ENCODE measurements around the gene HSD17B14. TPM values are rescaled to one million over a fixed set of nuclear protein-coding genes. Genes with fewer than 3 reads are reported as not detected.
A peak's percentile ranks its signal among the peaks of the same experiment; 100 is the strongest.

HSD17B14 gene
- total and polyA plus RNA-seq, 9 of the 15 experiments (the other 6 are each of a cell fraction or from before 2014, with no cell fraction given), result 0.16 TPM; not detected in 8

DNA sequence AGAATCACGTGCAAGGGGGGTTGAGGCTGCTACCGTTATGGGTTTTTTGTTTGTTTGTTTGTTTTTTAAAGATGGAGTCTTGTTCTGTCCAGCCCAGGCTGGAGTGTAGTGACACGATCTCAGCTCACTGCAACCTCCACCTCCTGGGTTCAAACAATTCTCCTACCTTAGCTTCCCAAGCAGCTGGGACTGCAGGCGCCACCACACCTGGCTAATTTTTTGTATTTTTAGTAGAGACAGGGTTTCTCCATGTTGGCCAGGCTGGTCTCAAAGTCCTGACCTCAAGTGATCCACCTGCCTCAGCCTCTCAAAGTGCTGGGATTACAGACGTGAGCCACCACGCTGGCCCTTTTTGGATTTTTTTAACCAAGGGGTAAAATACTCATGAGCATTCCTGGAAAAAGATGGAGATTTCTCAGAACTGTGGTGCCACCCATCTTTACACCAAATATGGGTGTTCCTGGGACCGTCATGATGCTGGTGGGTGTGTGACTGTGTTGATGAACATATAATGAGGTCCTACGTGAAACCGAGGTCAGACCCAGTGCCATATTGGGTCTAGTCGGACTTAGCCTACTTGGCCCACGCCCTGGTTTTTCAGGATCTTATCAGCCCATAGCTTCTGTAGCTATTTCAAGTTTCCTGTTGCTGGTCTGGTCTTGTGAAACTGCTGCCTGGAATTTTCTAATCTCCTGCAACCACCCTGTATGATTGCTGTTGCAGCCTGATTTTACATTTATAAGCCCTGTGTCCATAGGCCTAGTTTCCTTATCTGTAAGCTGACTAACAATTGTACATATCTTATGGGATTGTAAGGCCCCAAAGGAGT, 42.1 kb upstream of the HSD17B14 start (continued):
- TF ChIP-seq, protein P1, sequence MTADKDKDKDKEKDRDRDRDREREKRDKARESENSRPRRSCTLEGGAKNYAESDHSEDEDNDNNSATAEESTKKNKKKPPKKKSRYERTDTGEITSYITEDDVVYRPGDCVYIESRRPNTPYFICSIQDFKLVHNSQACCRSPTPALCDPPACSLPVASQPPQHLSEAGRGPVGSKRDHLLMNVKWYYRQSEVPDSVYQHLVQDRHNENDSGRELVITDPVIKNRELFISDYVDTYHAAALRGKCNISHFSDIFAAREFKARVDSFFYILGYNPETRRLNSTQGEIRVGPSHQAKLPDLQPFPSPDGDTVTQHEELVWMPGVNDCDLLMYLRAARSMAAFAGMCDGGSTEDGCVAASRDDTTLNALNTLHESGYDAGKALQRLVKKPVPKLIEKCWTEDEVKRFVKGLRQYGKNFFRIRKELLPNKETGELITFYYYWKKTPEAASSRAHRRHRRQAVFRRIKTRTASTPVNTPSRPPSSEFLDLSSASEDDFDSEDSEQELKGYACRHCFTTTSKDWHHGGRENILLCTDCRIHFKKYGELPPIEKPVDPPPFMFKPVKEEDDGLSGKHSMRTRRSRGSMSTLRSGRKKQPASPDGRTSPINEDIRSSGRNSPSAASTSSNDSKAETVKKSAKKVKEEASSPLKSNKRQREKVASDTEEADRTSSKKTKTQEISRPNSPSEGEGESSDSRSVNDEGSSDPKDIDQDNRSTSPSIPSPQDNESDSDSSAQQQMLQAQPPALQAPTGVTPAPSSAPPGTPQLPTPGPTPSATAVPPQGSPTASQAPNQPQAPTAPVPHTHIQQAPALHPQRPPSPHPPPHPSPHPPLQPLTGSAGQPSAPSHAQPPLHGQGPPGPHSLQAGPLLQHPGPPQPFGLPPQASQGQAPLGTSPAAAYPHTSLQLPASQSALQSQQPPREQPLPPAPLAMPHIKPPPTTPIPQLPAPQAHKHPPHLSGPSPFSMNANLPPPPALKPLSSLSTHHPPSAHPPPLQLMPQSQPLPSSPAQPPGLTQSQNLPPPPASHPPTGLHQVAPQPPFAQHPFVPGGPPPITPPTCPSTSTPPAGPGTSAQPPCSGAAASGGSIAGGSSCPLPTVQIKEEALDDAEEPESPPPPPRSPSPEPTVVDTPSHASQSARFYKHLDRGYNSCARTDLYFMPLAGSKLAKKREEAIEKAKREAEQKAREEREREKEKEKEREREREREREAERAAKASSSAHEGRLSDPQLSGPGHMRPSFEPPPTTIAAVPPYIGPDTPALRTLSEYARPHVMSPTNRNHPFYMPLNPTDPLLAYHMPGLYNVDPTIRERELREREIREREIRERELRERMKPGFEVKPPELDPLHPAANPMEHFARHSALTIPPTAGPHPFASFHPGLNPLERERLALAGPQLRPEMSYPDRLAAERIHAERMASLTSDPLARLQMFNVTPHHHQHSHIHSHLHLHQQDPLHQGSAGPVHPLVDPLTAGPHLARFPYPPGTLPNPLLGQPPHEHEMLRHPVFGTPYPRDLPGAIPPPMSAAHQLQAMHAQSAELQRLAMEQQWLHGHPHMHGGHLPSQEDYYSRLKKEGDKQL (CRISPR knock-in tag; IDR thresholded peaks at IDR 0.05; ENCODE audit: borderline replicate concordance), result no peak; the same call in 1 of the 2 replicates
- peak; percentile 82 for TF ChIP-seq DMBX1 (CRISPR knock-in tag; IDR thresholded peaks at IDR 0.05; ENCODE audit: borderline replicate concordance)
- TF ChIP-seq ZNF24 (IDR thresholded peaks at IDR 0.05), result peak; percentile 66; the same call in 1 of the 2 replicates
- TF ChIP-seq NFRKB (IDR thresholded peaks at IDR 0.05; ENCODE audit: low read depth), result no peak; the same call in 1 of the 2 replicates
- no peak for TF ChIP-seq FOS (IDR thresholded peaks at IDR 0.05; ENCODE audit: extremely low read depth, insufficient read length)
- TF ChIP-seq, protein P2, sequence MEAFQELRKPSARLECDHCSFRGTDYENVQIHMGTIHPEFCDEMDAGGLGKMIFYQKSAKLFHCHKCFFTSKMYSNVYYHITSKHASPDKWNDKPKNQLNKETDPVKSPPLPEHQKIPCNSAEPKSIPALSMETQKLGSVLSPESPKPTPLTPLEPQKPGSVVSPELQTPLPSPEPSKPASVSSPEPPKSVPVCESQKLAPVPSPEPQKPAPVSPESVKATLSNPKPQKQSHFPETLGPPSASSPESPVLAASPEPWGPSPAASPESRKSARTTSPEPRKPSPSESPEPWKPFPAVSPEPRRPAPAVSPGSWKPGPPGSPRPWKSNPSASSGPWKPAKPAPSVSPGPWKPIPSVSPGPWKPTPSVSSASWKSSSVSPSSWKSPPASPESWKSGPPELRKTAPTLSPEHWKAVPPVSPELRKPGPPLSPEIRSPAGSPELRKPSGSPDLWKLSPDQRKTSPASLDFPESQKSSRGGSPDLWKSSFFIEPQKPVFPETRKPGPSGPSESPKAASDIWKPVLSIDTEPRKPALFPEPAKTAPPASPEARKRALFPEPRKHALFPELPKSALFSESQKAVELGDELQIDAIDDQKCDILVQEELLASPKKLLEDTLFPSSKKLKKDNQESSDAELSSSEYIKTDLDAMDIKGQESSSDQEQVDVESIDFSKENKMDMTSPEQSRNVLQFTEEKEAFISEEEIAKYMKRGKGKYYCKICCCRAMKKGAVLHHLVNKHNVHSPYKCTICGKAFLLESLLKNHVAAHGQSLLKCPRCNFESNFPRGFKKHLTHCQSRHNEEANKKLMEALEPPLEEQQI (IDR thresholded peaks at IDR 0.05), result peak; percentile 95
- TF ChIP-seq ZNF224 (CRISPR knock-in tag; IDR thresholded peaks at IDR 0.05), result no peak
- TF ChIP-seq CHD1 (IDR thresholded peaks at IDR 0.05; ENCODE audit: low read length), result no peak
- peak; percentile 99 for TF ChIP-seq GATA2 (CRISPR knock-in tag; IDR thresholded peaks at IDR 0.05)
- TF ChIP-seq, protein P3, sequence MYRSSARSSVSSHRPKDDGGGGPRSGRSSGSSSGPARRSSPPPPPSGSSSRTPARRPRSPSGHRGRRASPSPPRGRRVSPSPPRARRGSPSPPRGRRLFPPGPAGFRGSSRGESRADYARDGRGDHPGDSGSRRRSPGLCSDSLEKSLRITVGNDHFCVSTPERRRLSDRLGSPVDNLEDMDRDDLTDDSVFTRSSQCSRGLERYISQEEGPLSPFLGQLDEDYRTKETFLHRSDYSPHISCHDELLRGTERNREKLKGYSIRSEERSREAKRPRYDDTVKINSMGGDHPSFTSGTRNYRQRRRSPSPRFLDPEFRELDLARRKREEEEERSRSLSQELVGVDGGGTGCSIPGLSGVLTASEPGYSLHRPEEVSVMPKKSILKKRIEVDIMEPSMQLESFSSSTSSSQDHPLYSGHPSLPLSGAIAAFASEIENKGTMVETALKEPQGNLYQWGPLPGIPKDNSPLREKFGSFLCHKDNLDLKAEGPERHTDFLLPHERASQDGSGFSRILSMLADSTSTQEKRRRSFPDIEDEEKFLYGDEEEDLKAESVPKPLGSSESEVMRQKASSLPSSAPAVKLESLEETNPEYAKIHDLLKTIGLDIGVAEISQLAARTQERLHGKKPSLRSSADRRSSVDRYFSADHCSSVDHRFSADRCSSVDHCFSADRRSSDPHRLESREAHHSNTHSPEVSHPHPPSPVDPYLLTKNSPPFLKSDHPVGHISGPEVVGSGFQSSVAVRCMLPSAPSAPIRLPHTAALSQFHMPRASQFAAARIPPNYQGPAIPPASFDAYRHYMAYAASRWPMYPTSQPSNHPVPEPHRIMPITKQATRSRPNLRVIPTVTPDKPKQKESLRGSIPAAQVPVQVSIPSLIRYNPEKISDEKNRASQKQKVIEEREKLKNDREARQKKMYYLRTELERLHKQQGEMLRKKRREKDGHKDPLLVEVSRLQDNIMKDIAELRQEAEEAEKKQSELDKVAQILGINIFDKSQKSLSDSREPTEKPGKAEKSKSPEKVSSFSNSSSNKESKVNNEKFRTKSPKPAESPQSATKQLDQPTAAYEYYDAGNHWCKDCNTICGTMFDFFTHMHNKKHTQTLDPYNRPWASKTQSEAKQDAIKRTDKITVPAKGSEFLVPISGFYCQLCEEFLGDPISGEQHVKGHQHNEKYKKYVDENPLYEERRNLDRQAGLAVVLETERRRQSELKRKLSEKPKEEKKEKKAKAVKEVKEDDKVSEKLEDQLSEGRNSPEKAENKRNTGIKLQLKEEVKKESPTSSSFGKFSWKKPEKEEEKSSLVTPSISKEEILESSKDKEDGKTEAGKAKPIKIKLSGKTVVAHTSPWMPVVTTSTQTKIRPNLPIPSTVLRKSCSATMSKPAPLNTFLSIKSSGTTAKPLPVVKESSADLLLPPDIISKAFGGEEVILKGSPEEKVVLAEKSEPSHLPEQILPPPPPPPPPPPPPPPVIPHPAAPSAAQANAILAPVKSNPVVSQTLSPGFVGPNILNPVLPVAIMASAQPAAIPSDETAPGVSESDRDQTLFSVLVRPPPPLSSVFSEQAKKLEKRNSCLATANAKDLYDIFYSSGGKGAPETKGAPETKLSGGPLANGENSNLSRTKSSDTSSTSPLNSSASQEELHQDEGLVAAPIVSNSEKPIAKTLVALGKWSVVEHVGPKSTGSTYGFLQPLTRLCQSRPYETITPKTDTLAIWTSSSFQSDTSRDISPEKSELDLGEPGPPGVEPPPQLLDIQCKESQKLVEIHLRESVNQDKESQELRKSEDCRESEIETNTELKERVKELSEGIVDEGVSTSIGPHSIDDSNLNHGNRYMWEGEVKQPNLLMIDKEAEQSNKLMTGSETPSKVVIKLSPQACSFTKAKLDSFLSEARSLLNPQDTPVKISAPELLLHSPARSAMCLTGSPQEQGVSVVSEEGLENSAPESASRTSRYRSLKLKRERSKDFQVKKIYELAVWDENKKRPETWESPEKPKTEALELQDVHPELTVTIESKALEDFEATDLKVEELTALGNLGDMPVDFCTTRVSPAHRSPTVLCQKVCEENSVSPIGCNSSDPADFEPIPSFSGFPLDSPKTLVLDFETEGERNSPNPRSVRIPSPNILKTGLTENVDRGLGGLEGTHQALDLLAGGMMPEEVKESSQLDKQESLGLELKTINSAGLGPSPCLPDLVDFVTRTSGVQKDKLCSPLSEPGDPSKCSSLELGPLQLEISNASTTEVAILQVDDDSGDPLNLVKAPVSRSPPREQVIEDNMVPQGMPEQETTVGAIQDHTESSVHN (IDR thresholded peaks at IDR 0.05; ENCODE audit: borderline replicate concordance in 1 of 2, low read depth in 1 of 2), result peak in 1 of 2 experiments; percentile 82; a peak in 2 of 4 replicates

Data from K562 (cell line).